ENCODE data around the gene PDE3A.
"Not testable (repeated sequence)": the region's sequence is repeated elsewhere in the genome, so short reads cannot be mapped to it uniquely, and the experiment has no call there.

Gene PDE3A

DNA sequence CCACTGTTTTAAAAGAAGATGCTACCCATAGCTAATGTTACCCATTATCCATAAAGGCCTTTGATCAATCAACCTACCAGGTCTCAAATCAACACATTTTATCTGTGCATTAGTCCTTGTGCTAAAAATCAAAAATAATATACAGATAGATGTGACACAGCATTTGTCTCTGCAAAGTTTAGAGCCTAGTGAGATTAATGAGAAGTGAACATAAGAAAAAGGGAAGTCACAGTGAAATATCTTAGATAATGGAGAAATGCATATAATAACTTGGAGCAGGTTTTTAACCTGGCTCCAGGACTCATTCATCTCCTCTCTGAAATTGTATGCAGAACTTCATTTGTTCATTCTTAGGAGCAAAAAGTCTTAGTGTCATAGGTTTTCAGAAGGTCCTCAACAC is 7.2 kb downstream of the PDE3A start:
- DNase-seq = no peak

DNA sequence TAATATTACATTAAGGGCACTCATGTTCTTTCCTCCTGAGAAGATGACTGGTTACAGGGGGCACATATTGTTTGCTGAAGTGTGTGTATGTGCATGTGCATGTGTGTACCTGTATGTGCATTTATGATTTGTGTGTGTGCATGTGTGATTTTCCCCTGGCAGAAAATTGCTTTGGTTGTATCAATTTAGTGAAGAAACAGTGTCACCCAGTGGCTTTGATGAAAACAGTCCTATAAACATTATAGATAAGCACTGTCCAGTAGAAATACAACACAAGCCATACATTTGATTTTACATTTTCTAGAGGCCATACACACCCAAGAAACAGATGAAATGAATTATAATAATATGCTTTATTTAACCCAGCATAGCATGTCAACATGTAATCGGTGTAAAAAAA is 8.6 kb downstream of the PDE3A start:
- no peak for DNase-seq

DNA sequence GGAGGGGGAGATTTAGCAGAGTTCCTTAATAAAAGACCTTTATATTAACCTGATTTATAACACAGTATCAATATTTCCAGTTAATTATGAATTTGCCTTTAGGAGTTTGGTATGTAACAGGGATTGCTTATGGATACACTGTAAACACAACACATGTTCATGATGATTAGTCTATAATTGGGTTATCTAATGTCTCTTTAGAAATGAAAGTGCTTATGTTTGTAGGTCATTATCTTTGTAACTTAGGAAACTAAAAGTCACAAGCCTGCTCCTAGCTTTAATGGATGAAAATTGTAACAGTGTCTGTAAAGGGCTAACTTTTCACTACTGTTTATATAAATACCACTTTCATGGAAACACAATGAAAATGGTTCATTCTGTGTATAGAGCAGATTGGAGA is 9.4 kb downstream of the PDE3A start:
- no peak for DNase-seq

DNA sequence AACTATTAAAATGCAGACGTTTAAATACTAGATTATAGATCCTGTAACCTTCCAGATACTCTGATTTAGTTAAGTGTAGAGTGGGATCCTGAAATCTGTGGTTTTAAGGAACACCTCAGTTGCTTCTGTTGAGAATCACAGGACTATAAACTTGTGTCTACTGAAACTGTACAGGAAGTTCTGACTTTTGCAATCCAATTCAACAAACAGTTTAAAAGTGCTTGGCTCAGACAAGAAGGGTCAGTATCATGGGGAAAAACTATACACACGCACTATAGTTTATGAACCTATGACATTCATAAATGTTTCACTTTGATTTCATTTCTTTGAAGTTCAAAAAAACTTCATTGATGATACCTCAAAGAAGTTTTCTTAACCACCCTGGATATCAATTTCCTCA is 13.8 kb downstream of the PDE3A start:
- no peak for DNase-seq

DNA sequence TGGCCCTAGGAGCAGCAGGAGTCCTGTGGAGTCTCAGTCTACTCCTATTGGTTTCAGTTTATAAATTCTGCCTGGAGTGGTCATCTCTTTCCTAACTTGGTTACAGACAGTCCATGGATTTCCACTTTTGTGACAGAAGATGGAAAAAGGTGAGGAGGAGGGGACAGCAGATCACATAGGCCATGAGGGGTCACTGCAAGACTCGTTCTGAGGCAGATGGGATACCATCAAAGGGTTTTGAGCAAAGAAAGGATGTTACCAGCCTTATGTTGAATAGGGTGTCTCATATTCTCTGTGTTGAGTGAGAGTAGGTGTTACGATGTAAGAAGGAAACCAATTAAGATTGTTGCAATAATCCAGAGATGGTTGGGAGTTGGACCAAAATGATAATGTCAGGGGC is 15.3 kb downstream of the PDE3A start:
- no peak for DNase-seq

DNA sequence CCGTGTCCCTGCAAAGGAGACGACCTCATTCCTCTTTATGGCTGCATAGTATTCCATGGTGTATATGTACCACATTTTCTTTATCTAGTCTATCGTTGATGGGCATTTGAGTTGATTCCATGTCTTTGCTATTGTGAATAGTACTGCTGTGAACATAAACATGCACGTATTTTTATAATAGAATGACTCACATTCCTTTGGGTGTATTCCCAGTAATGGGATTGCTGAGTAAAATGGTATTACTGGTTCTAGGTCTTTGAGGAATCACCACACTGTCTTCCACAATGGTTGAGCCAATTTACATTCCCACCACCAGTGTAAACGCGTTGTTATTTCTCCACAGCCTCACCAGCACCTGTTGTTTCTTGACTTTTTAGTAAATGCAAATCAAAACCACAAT is 16.5 kb downstream of the PDE3A start:
- DNase-seq = not testable (repeated sequence)

DNA sequence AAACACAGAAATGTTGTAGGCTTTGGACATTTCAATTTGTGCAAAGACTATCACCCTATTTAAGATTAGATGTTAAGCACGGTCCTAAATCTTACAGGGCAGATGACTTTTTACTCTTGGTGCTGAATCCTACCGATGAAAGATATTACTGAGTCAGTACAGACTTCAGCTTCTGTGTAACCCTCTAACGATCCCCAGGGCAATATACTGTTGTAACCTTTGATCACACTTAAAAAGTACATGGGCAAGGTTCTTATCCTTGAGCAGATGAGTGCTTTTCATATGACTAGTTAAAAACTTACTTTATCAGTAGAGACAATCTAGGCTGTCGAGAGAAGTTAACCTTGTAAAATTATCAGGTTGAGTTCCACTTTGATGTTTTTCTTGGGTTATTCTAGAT is 22.5 kb downstream of the PDE3A start:
- no peak for DNase-seq

DNA sequence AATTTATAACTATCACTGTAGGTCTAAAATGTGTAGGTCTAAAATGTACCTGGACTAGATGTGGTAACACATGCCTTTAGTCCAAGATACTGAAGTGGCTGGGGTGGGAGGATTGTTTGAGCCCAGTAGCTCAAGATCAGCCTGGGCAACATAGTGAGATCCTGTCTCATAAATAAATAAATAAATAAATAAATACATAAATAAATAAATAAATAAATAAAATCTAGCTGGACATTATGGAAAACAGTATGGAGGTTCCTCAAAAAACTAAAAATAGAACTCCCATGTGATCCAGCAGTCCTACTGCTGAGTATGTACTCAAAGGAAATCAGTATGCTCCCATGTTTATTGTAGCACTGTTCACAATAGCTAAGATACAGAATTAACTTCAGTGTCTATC is 24.0 kb downstream of the PDE3A start:
- DNase-seq = no peak

DNA sequence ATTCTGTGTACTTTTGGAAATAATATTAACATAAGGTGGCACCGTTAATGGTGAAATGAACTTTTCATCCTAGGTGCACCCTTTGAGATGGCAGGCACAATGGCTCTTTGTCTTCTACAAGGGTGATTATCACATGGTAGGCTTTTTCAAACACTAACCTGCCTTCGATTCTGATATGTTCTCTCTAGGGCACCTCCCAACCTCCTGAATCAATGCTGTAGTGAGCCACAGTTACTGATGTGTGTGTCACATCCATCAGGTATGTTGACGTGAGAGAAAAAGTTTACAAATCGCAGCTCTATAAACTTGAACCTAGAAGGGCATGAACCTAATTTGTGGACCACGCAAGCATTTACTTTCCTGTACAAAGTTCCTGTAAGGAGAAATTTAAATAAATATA is 25.4 kb downstream of the PDE3A start:
- no peak for DNase-seq

DNA sequence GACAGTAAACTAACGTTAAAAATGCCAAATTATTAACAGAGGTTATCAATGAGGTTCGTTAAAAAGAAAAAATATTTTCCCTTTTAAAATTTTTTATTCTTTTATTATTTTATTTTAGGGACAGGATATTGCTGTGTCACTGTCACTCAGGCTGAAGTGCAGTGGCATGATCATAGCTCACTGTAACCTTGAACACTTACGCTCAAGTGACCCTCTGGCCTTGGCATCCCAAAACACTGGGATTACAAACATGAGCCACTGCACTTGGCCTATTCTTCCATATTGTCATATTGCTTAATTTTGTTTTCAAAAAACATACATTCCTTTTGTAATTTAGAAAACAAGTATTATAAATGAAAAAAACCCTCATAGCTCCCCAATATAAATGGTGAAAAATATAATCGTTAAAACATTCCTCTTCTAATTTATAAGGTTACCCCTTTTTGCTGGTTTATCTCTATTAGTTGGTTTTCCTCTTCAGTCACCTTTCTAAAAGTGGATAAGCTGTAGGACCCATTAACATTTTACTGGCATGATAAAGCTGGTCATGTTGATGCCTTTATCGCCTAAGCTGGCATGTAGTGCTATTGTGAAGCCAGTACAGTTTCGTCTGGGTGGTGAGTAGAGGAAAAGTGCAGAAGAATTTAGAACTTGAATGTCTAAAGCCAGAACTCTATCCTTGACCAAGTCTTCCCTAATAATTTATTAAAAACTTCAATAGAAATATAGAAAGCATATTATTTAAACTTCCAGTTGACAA is 27.6 kb downstream of the PDE3A start:
- DNase-seq = no peak

DNA sequence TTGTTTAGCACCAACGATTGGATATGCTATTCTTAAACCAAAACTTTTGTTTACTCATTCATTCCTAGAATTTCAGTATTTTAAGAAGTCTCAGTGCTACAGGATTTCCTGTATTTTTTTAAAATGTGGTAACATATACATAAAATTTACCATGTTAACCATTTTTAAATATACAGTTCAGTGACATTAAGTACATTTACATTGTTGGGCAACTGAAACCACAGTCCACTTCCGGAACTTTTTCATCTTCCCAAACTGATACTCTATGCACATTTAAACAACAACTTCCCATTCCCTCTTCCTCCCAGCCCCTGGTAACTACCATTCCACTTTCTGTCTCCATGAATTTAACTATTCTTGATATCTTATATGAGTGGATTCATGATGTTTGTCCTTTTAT is 30.3 kb downstream of the PDE3A start:
- DNase-seq = no peak

DNA sequence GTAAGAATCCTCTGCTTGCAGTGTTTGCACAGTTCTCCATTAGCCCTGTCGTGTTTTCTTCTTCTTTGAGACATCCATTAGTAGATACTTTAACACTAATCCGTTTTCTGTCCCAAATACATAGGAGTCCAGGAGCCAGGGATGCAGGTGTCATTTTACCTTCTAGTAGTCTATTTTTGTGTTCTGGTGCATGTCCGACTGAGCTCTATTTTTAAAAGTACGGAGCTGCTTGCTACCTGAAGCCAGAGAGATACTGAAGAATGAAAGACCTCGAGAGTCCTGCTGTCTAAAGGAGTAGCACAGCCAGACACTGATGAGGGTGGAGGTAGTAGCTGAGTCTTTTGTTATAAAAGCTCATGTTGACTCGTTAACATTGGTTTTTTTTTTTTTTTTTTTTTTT is 31.7 kb downstream of the PDE3A start:
- DNase-seq = no peak

DNA sequence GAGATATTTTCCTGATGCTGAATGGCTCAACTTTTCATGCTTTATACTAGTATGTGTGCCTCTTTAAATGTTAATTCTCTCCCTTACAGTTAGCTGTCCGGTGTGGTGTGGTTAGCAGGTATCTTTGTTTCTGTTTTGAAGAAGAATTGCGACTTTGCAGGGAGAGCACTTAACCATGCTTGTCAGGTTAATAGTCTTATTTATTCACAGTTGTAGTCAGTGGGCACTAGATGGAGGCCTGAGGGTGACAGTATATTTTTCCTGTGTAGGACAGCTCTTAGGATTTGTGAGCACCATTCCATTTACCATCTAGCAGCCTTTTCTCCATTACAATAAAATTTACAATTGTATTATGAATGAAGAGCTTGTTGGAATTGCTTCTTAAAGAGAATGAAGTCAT is 34.9 kb downstream of the PDE3A start:
- no peak for DNase-seq

DNA sequence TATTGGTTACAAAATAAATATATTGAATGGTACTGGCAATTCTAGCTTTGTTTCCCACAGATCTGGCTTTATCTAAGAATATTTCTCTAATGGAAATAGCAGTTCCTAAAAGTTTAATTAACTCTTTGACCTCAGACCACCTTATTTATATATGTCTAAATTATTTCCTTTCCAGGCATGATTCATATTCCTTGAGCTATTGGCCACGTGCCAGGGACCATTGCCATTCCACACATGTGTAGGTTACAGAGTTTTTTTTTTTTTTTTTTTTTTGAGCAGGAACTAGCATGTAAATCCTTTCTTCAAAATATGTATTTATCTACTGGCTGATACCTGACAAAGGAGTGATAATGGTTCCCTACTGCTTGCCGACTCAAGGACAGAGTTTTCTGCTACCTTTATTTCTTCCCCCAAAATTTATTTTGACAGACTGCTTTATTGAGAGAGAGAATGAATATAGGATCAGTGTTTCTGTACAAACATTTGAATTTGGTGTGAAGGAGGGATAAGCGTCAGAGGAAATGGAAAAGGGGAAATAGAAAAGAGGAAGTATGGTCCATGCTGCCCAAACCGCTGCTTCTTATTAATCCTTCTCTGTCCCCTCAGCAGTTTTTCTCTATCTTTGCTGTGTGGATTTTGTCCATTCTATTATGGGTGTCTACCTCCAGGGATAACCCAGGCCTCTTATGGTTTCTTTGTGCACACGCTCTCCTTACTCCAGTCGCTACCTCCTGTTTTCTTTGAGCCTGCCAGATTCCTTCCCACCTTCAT is 36.4 kb downstream of the PDE3A start:
- DNase-seq = peak; percentile 4 to 20

DNA sequence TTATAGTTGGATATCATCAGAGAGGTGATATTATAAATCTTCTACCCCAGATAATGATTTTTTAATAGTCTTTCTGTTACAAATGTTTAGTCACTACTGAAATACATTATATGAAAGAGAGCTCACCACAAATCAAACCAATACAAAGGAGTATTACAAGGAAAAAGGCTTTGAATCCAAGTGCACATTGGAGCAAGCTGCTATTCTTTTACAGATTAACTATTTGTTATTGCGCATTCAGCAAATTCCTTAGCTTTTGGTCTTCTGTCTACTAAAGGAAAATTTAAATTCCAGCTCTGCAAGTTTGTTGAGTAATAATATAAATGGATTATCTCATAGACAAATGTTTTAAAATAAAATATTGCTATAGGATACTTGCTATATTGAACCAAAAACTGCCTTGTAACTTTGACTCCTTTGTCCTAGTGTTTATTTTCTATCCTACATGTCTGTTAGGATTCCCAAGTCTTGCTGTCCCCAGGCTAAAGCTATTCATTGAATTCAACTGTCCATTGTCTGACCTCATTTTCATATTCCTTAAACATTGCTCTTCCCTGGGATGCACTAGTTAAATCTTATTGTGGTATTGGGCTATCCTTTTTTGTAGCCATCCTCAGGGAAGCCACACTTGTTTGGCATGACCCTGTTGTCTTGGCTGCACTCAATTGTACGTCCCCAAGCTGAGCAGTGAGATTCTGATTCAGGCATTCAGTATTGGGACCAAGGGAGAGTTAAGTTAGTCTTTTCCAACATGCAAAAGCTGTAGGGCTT is 41.5 kb downstream of the PDE3A start:
- no peak for DNase-seq

DNA sequence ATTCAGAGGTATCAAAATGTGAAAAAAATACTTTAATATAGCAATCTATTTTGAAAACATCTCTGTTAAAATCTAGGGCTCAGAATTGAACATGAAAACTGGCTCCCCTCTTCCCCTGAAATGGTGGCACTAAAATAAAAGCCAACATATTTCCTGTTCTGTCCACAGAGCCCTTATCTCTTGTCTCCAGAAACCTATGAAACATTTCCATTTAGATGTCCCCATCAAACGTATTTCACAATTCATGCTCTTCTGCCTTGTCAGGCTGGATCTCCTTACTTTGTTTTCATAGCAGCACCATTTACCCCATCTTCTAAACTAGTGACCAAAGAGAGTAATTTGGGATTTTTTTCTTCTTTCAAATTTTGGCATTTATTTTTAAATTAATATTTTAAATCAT is 42.4 kb downstream of the PDE3A start:
- no peak for DNase-seq

DNA sequence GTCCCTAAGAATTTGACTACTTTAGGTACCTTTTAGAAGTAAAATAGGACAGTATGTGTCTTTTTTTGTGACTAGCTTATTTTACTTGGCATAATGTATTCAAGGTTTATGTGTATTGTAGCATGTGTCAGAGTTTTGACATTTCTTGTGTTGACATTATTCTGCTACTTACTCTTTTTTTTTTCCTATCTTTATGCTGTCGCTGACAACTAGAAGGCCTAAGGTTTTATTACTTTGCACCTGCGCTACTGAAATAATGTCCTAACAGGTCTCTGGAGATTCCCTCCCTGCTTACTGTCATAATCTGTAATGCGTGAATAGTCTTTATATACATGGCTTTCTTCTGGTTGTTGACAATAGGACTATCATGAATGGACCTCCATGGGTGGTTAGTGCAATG is 43.0 kb downstream of the PDE3A start:
- DNase-seq = no peak

DNA sequence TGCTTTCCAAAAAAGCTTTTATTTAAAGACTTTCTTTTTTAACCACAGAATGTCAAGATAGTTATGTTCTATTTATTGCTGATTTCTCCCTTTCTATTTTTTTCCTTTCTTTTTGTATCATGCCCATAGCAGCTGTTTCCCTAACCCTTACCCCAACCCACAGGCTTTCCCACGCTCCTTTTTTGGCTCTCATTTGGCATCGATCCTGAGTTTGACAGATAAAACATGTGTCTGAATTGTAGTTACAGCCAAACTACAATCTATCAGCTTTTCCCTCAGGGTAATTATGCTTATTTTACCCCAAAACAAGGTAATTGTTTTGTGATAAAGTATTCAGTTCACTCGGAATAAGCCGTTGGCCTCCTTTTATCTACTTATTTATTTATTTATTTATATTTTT is 46.7 kb downstream of the PDE3A start:
- DNase-seq = no peak

DNA sequence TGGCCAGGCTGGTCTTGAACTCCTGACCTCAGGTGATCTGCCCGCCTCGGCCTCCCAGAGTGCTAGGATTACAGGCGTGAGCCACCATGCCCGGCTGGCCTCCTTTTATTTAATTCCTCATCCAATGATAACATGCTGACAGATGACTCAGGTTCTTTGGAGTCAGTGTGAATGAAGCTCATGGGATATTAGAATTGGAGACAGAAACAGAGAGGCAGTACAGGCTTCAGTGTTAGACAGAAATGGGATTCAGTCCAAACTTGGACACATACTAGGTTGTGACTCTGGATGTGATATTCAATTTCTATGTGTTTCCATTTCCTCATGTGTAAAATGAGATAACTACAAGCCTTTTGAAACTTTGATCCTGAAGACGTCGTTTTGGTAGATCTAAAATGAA is 47.3 kb downstream of the PDE3A start:
- no peak for DNase-seq

DNA sequence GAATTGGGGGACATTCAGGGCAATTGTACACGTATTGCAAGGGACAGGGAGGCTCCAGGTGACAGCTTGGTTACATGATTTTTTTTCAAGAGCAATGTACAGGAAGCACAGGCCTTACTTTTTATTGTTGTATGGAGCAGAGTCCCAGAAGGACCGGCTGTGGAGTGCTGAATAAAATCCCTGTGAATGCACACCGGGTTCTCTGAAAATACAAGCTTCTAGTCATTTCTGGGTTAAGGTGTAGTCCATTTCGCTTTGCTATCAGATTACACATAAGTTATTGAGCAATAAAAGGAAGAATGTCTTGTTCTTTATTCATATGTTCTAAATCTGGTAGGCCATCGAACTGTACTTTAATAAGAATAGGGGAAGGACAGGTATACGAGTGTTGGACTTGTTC is 52.2 kb downstream of the PDE3A start:
- no peak for DNase-seq

DNA sequence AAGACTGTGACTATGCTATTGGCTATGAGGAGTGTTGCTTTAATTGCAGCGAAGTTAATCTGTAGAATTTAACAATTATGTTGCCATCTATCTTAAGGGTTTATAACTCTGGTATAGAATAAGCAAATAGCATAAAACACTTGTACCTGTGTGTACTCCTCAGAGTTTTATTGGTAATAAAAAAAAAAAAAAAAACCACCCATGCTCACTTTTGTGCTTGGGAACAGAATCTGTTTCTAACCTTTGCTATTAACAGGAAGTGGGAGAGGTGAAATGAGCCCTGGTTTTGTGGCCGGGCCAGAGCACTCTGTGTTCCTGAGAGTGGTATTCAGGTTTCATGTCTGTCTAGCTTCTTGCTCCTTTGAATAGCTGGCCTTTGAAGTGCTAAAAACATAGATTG is 53.1 kb downstream of the PDE3A start:
- DNase-seq = no peak

DNA sequence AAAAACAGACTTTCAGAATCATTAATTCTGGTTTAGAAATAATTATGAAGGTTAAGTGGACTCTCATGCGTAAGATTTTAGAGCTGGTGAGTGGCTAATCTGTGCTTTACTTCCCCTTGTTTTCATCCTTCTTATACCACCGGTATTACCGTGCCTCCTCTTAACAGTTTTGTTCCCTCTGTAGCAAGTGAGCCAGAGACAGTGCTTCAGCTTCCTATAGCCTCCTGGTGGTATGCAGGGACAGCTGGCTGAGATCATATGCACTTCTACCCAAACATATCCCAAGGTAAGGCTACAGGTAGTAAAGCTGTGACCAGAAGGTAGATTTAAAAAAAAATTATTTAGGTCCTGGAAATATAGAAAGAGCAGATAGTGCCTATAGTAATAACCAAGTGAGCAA is 55.2 kb downstream of the PDE3A start:
- no peak for DNase-seq

DNA sequence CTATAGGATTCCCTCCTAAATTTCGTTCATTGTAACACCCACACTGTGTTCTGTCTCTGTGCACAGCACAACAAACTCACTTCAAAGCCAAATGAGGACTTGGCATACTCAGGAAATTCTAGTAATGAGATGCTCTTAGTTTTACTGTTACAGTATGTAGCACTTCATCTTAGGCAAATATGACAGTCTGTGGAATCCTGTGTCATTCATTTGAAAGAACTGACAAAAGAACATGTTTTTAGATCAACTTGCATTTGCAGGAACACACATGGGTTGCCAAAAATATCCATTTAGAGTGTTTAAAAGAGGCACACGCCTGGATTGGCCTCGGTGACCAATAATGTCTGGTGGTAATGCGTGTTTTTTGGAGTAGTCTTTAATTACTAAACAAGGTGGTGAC is 56.5 kb downstream of the PDE3A start:
- no peak for DNase-seq

DNA sequence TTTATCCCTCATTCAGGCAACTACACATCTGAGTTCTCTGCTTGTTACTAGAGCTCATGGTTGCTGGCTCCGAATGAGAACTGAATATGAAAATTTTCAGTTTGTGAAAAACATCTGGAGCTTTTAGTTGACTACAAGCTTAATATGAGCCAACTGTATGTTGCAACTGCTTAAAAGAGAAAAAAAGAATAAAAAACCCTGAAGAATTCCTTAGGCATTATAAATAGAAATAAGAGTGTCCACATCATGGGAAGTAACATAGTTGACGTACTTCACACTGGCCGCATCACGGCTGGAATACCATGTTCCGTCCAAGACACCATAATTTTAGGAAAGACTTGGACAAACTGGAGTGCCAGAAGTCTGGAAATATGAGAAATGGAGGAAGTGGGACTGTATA is 57.9 kb downstream of the PDE3A start:
- no peak for DNase-seq
